HPDE6-E6E7 (cell line): Measurements from ENCODE around the gene TCTN2.

Experiments used
- DNase-seq: peaks from one replicate; pipeline ENCODE4 v3.0.0; 2011; ENCODE audit warnings: missing footprints; ENCODE audit errors: extremely low spot score

The TCTN2 gene

DNA sequence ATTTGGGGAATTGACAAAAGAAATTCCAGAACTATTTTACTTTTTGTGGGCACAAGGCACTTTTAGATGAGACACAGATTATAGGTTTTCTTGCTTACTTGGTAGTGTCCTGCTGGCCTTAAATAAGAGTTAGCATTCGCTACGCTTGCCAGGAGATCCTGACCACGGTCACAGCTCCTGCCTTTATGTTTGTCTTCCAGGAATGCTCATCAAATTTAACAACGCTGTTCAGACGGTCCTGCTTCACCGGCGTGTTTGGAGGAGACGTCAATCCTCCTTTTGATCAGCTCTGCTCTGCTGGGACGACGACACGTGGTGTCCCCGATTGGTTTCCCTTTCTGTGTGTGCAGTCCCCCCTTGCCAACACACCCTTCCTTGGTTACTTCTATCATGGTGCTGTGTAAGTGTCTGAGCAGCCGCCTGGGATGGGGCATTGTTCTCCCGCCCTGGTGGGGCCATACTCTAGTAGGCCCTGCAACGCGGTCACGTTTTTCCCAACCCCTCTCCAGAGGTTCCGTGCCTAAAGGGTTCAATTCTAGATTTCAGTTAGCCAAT lies 15.8 kb downstream of the TCTN2 start:
- DNase-seq = no peak

GRCh38 chr12:123690191-123690840 lies 19.4 kb downstream of the TCTN2 start:
- DNase-seq = no peak

- DNase-seq = no peak
These were observed 25.3 kb downstream of the TCTN2 start for GRCh38 chr12:123696207-123696606.

DNA sequence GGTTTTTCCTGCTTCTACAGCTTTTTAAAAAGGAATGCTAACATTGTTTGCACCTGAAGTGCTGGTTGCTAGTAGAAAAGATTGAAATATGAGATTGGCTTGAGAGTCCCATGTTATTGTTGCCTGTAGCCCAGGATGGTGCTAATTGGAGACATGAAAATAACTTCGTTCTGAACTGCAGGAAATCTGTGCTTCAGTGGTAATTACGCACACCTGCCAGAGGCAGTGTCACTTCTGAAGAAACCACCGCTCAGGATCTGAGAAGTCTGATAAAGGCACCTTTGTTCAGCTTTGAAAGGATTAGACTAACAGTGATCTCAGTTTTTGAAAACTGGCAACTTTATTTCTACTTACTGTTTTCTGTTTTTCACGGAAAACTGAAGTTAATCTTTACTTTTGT lies 25.7 kb downstream of the TCTN2 start:
- no peak for DNase-seq

- DNase-seq = no peak
These were observed 35.0 kb downstream of the TCTN2 start for GRCh38 chr12:123705935-123706334.

DNA sequence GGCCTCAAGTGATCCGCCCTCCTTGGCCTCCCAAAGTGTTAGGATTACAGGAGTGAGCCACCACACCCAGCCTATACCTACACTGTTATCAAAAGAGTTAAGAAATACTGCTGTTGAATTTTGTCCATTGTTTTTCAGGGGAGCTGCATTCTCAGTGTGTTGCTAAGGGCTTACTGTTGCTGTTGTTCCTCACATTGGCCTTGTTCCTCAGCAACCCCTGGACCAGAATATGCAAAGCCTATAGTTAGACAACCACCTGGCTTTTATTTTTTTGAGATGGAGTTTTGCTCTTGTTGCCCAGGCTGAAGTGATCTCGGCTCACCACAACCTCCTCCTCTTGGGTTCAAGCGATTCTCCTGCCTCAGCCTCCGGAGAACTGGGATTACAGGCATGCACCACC lies 36.6 kb downstream of the TCTN2 start:
- no peak for DNase-seq

- no peak for DNase-seq
These were observed 41.9 kb downstream of the TCTN2 start for GRCh38 chr12:123712780-123713319.

DNA sequence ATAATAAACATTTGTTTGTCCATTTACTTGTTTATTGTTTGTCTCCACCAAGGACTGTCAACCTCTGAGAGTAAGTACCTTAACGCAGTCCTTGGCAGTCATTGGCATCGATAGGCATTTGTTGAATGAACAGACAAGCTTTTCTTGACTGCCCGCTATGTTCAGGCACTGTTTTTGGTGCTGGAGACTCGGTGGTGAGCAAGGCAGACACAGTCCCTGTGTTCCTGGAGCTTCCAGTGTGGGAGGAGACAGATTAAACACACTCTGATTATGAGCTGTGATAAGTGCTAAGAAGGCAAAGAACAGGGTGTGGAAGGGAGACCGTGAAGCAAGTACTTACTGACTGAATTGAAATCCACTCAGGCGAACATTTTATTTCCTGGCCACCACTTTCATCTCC lies 42.5 kb downstream of the TCTN2 start:
- DNase-seq = no peak

DNA sequence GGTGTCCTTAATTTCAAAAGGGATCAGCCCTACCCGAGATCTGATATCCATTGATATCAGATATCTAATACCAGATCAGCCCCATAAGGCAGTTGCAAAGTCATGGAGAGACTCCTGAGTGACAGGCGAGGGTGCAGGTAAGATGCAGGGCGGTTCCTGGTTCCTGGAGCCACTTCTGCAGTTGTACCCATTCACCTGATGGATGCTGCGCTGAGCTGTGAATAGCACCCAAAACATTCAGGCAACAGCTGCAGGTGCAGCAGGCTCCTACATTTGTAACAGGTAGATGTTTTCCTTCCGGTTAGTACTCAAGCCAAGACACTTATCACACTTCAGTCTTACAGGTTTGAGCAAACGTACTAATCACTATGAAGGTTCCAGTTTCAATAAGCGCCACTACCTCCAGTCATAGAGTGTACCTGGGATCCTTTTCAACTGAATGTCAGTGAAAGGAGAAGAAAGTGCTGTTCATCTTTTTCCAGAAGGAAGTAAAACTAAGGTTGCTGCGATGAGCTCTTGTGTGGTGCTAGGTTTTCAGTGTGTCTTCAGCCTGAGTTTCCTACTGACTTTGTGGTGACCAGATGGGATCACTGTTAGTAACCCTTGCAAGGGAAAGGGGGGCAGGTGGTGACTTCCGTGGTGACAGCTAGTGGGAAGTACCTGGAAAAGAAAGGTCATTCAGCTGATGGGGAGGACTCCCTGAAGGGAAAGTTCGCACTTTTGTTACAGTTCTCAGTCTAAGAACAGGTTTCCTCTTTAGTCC lies 43.1 kb downstream of the TCTN2 start:
- DNase-seq = no peak

DNA sequence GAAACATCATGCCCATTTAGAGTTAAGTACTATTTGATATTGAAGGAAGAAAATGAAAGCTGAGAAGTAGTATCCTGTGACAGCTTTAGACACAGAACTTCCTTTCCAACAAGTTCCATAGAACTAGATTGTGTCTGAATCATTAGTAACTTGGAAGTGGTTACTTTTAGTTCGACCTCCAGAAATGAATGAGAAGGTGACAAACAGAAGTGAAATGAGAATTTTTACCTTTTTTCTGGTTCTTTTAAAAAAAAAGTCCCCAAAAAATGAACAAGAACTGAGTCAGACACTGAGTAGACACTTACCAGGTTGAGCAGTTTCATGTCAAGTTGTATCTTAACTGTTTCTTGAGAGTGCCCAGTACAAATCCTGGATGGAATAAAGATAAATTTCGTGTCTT lies 44.3 kb downstream of the TCTN2 start:
- DNase-seq = no peak

GRCh38 chr12:123717350-123717749 lies 46.4 kb downstream of the TCTN2 start:
- DNase-seq = no peak

- DNase-seq = no peak
These were observed 49.4 kb downstream of the TCTN2 start for GRCh38 chr12:123720141-123720814.

GRCh38 chr12:123721245-123721644 lies 50.3 kb downstream of the TCTN2 start:
- DNase-seq = no peak

DNA sequence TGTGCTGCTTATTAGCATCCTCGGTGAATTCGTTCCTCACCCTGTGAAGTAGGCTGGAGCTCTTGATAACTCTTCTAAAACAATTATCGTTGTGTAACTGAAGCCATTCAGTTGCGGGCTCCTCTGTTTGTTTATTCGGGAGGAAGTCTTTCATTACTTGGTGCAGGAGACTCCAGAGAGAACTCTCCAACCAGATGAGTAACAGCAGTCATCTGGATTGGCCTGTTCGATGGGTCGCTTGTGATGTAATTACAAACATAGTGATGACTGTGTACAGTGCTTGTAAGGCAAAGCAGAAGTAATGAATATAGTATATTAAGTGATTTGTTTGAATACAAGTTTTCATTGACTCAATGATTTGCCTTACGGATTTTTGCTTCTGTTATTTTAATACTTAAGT lies 52.1 kb downstream of the TCTN2 start:
- no peak for DNase-seq

DNA sequence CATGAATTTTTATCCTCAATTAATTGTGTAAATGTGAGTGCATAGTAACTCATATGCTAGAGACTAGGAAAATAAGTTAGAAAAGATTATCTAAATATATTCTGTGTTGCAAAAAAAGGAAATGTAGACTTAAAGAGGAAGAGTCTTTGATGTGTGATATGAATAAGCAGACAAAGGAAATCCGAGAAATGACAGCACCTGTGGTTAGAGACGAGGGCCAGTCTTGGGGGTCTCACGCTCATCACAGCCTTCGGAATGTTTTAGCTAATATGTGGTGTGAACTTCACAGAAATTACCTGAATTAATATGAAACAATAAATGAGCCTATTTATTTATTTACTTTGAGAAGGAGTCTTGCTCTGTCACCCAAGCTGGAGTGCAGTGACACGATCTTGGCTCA lies 52.9 kb downstream of the TCTN2 start:
- DNase-seq = no peak

- no peak for DNase-seq
These were observed 55.3 kb downstream of the TCTN2 start for GRCh38 chr12:123726244-123726643.

DNA sequence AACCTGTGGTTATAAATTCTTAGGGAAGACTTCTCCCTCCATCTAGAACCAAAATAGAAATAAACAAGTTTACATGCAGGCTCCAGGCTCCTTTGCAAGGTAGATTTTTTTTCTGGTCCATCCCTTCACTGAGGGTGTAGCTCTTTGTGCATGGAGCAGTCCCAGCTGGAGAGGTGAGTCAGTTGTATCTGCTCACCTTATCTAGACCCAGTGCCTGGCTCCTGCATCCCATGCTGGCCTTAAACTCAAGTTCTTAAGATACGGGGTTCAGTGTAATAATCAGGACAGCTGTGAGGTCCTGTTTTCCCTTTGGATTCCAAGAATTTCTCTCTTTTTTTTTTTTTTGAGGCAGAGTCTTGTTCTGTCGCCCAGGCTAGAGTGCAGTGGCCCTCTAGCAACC lies 56.0 kb downstream of the TCTN2 start:
- no peak for DNase-seq

DNA sequence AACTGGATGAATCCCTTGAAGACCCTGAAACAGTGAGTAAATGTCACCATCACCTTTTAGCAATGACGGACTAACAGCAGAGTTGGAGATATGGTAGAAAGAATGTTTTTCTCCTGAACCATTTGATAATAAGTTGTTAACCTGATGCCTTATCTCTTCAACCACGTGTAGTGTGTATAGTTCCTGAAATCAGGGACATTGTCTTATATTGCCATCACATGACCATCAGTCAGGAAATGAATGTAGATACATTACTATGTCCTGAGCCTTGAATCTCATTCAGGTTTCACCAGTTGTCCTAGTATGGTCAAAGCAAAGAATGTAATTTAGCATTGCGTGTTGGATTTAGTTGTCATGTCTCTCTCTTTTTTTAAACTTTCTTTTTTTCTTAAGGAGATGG lies 57.0 kb downstream of the TCTN2 start:
- no peak for DNase-seq

- no peak for DNase-seq
These were observed 60.7 kb downstream of the TCTN2 start for GRCh38 chr12:123731596-123731995.

DNA sequence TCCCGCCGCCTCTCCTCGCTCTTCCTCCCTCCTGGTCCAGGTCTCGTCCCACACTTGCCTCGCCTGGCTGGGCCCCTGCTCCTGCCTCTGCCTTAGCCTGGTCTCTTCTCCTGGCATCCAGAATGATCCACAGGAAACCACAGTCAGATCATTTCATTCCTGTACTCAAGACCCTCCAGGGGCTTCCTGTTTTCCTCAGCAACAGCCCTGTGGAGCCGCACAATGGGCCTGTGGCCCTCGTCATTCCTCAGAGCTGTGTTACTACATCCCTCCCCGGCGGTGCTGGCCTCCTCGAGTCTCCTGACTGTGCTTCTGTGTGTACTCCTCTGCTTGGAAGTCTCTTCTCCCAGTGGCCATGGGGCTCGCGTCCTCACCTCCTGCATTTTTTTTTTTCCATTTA lies 61.3 kb downstream of the TCTN2 start:
- DNase-seq = no peak

DNA sequence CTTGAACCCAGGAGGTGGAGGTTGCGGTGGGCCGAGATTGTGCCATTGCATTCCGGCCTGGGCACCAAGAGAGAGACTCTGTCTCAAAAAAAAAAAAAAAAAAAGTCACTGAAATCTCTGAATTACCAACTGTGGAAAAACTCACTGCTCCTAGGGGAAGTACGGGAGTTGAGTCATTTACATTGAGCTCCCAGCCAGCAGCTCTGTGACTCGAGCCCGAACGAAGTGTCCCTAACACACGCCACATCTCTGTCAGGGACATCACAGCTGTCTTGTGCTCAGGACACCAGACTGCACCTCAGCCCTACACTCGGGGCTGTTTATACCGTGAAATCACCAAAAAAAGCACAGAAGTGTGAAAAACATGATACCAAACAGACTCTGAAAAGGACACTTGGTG lies 62.3 kb downstream of the TCTN2 start:
- DNase-seq = no peak

GRCh38 chr12:123734268-123734667 lies 63.4 kb downstream of the TCTN2 start:
- DNase-seq = no peak
